HCT116 (cell line): ENCODE results near the gene FIBP.

Source experiments
- EGR1 ChIP-seq: IDR thresholded peaks from 2 replicates; pipeline ENCODE4 v1.6.1; 2012; ENCODE audit warnings: low read depth
- EZH2 ChIP-seq: fragments of 200-600 bp; sonication (generic); IDR thresholded peaks from 2 replicates; pipeline ENCODE4 v1.6.1; 2017; ENCODE audit warnings: antibody characterized with exemption, mixed run types
- FOSL1 ChIP-seq: IDR thresholded peaks from 2 replicates; pipeline ENCODE4 v1.6.1; 2012; ENCODE audit warnings: low read depth
- JUND ChIP-seq: IDR thresholded peaks from 2 replicates; pipeline ENCODE4 v1.6.1; 2012
- POLR2AphosphoS5 ChIP-seq: IDR thresholded peaks from 2 replicates; pipeline ENCODE4 v1.6.1; 2011; ENCODE audit warnings: mild to moderate bottlenecking, low read depth, low read length, moderate library complexity
- REST ChIP-seq: IDR thresholded peaks from 2 replicates; pipeline ENCODE4 v1.6.1; 2012; ENCODE audit warnings: low read depth
- SRF ChIP-seq: IDR thresholded peaks from 2 replicates; pipeline ENCODE4 v1.6.1; 2012; ENCODE audit warnings: low read depth
- TCF7L2 ChIP-seq: IDR thresholded peaks from 2 replicates; pipeline ENCODE4 v1.7.0; 2011; ENCODE audit warnings: borderline replicate concordance, inconsistent platforms; ENCODE audit not compliant: insufficient read depth, insufficient read length; ENCODE audit errors: extremely low read depth
- YY1 ChIP-seq: IDR thresholded peaks from 2 replicates; pipeline ENCODE4 v1.6.1; 2011; ENCODE audit warnings: low read length, low read depth, moderate library complexity, mild to moderate bottlenecking; ENCODE audit not compliant: insufficient replicate concordance; ENCODE audit errors: extremely low read depth
- TF ChIP-seq, protein P1 (sequence below), 3 experiments: fragments of 200-600 bp in 1 of 3; sonication (generic) in 1 of 3; IDR thresholded peaks in 2 of 3; conservative IDR thresholded peaks in 1 of 3; 2 replicates each; pipeline ENCODE4 v1.5.1; 2012 to 2017; ENCODE audit warnings: low read depth in 2 of 3, low read length in 2 of 3, antibody characterized with exemption in 1 of 3, borderline replicate concordance in 1 of 3, control low read depth in 1 of 3, mild to moderate bottlenecking in 1 of 3, mixed read lengths in 1 of 3, mixed run types in 1 of 3, moderate library complexity in 1 of 3; ENCODE audit not compliant: insufficient read depth in 1 of 3
- TF ChIP-seq, protein P2 (sequence below): IDR thresholded peaks from 2 replicates; pipeline ENCODE4 v1.6.1; 2011; ENCODE audit warnings: mild to moderate bottlenecking, low read length, moderate library complexity; ENCODE audit not compliant: insufficient replicate concordance; ENCODE audit errors: extremely low read depth

- TF ChIP-seq, protein P1, sequence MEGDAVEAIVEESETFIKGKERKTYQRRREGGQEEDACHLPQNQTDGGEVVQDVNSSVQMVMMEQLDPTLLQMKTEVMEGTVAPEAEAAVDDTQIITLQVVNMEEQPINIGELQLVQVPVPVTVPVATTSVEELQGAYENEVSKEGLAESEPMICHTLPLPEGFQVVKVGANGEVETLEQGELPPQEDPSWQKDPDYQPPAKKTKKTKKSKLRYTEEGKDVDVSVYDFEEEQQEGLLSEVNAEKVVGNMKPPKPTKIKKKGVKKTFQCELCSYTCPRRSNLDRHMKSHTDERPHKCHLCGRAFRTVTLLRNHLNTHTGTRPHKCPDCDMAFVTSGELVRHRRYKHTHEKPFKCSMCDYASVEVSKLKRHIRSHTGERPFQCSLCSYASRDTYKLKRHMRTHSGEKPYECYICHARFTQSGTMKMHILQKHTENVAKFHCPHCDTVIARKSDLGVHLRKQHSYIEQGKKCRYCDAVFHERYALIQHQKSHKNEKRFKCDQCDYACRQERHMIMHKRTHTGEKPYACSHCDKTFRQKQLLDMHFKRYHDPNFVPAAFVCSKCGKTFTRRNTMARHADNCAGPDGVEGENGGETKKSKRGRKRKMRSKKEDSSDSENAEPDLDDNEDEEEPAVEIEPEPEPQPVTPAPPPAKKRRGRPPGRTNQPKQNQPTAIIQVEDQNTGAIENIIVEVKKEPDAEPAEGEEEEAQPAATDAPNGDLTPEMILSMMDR (IDR thresholded peaks at IDR 0.05 in 2 of 3, conservative IDR thresholded peaks at IDR 0.05 in 1 of 3; ENCODE audit: borderline replicate concordance in 1 of 3, insufficient read depth in 1 of 3, low read depth in 2 of 3, low read length in 2 of 3): 0 out of 6 replicates have a peak, but pooled peaks of 1 of the 3 experiments have one; percentile 7
- TF ChIP-seq POLR2AphosphoS5: no peak
- TF ChIP-seq EZH2: no peak
- TF ChIP-seq EGR1: no peak
- TF ChIP-seq JUND: no peak
- no peak for TF ChIP-seq SRF
- TF ChIP-seq, protein P2, sequence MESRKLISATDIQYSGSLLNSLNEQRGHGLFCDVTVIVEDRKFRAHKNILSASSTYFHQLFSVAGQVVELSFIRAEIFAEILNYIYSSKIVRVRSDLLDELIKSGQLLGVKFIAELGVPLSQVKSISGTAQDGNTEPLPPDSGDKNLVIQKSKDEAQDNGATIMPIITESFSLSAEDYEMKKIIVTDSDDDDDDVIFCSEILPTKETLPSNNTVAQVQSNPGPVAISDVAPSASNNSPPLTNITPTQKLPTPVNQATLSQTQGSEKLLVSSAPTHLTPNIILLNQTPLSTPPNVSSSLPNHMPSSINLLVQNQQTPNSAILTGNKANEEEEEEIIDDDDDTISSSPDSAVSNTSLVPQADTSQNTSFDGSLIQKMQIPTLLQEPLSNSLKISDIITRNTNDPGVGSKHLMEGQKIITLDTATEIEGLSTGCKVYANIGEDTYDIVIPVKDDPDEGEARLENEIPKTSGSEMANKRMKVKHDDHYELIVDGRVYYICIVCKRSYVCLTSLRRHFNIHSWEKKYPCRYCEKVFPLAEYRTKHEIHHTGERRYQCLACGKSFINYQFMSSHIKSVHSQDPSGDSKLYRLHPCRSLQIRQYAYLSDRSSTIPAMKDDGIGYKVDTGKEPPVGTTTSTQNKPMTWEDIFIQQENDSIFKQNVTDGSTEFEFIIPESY: no peak
- no peak for TF ChIP-seq FOSL1
- TF ChIP-seq TCF7L2: no peak
- TF ChIP-seq YY1: no peak
- no peak for TF ChIP-seq REST
Observed at GRCh38 chr11:65853246-65853979, 34.9 kb downstream of the FIBP start.
